ENCODE data around the gene GIT1.

Gene GIT1

DNA sequence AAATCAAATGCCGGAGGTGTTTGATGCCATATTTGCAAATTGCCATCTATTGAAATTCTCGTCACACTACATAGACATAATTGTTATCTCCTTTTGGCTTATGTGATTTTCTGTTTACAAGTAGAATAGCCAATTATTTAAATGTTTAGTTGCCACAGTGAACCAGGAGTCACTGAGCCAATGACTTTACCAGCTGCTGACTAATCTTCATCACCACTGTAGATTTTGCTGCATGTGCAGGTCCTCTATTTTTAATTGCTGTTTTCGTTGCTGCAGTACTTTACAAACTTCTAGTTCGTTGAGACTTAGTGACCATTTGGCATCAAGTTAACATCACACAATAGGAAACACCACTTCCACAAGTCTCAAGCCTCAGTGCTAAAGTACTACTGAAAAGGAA, 45.4 kb downstream of the GIT1 start:
- H3K4me3 ChIP-seq (ENCODE audit: low read depth, low read length) = no peak overlapping the region
- TF ChIP-seq, protein P1, sequence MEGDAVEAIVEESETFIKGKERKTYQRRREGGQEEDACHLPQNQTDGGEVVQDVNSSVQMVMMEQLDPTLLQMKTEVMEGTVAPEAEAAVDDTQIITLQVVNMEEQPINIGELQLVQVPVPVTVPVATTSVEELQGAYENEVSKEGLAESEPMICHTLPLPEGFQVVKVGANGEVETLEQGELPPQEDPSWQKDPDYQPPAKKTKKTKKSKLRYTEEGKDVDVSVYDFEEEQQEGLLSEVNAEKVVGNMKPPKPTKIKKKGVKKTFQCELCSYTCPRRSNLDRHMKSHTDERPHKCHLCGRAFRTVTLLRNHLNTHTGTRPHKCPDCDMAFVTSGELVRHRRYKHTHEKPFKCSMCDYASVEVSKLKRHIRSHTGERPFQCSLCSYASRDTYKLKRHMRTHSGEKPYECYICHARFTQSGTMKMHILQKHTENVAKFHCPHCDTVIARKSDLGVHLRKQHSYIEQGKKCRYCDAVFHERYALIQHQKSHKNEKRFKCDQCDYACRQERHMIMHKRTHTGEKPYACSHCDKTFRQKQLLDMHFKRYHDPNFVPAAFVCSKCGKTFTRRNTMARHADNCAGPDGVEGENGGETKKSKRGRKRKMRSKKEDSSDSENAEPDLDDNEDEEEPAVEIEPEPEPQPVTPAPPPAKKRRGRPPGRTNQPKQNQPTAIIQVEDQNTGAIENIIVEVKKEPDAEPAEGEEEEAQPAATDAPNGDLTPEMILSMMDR (IDR thresholded peaks at IDR 0.05; ENCODE audit: control insufficient read depth, extremely low read depth, insufficient read depth) = no peak
- DNase-seq (ENCODE audit: low read depth) = no peak

DNA sequence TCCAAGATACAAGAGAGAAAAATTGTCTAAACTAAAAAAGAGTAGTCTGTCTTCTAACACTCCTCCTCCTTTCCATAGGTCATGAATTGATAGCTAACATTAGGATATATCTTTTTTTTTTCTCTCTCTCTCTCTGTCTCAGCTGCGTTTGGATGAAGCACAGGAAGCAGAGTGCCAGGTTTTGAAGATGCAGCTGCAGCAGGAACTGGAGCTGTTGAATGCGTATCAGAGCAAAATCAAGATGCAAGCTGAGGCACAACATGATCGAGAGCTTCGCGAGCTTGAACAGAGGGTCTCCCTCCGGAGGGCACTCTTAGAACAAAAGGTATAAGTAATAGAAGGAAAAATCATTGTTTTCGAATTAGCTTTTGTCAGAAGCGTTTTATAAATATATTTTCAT, 55.5 kb downstream of the GIT1 start:
- TF ChIP-seq, protein P1 (IDR thresholded peaks at IDR 0.05; ENCODE audit: control insufficient read depth, extremely low read depth, insufficient read depth) = no peak
- H3K4me3 ChIP-seq (ENCODE audit: low read depth, low read length) = no peak overlapping the region
- DNase-seq (ENCODE audit: low read depth) = no peak

DNA sequence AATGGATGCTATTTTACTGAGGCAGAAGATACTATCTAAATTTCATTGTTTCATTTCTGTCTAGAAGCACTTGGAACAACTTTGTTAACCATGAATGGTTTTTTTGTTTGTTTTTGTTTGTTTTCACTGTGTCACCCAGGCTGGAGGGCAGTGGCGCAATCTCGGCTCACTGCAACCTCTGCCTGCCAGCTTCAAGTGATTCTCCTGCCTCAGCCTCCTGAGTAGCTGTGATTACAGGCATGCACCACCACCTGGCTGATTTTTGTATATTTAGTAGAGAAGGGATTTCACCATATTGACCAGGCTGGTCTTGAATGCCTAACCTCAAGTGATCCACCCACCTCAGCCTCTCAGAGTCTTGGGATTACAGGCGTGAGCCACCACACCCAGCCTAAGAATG, 63.1 kb downstream of the GIT1 start:
- TF ChIP-seq, protein P1 (IDR thresholded peaks at IDR 0.05; ENCODE audit: control insufficient read depth, extremely low read depth, insufficient read depth) = no peak
- DNase-seq (ENCODE audit: low read depth) = no peak
- no peak overlapping the region for H3K4me3 ChIP-seq (ENCODE audit: low read depth, low read length)

DNA sequence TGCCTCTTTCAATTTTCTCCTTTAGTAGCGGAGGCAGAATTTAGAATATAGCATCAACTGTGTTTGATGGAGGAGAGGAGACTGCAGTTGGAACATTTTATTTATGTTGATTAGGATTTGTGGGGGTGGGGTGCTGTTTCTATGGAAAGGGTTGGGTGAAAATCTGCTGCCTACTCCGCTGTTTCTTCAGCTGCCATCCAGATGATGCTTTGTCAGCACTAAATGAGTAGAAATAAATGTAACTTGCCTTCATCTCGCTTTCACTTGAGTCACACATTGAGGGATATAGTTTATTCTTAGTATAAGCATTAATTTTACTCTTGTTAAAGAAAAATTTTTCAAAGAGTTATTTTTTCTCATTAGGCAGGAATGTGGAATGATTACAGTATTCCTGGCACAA, 64.8 kb downstream of the GIT1 start:
- TF ChIP-seq, protein P1 (IDR thresholded peaks at IDR 0.05; ENCODE audit: control insufficient read depth, extremely low read depth, insufficient read depth) = no peak
- DNase-seq (ENCODE audit: low read depth) = no peak
- H3K4me3 ChIP-seq (ENCODE audit: low read depth, low read length) = no peak overlapping the region
